OCI-LY3 (cell line): ENCODE measurements around the gene NR2F2.

ENCODE experiments used
- H2AFZ ChIP-seq: fragments of 200-600, 300-600 bp; shearing (Covaris generic); 2 replicates; pipeline ENCODE4 v1.6.0; 2014; ENCODE audit warnings: antibody characterized with exemption, low read depth, low read length
- H3K27ac ChIP-seq: fragments of 200-600, 300-600 bp; sonication (generic); 2 replicates; pipeline ENCODE4 v1.5.1; 2014; ENCODE audit warnings: mild to moderate bottlenecking, low read length, moderate library complexity, mixed read lengths
- H3K27me3 ChIP-seq: fragments of 200-600, 300-600 bp; sonication (generic); 2 replicates; pipeline ENCODE4 v1.6.1; 2014; ENCODE audit warnings: low read depth, low read length, mixed read lengths
- H3K36me3 ChIP-seq: fragments of 200-600, 300-600 bp; sonication (generic); replicated peaks from 2 replicates; pipeline ENCODE3; 2014; ENCODE audit warnings: low read depth, low read length, mixed read lengths
- H3K4me1 ChIP-seq: fragments of 300-600, 200-600 bp; sonication (generic); 2 replicates; pipeline ENCODE4 v1.6.1; 2014; ENCODE audit warnings: low read length, mixed read lengths
- H3K4me2 ChIP-seq: fragments of 200-600, 300-600 bp; sonication (generic); 2 replicates; pipeline ENCODE4 v1.6.1; 2014; ENCODE audit warnings: low read length, mixed read lengths
- H3K4me3 ChIP-seq: fragments of 300-600, 200-600 bp; sonication (generic); 2 replicates; pipeline ENCODE4 v1.5.1; 2014; ENCODE audit warnings: antibody characterized with exemption, mild to moderate bottlenecking, low read length, moderate library complexity
- H3K79me2 ChIP-seq: fragments of 300-600, 200-600 bp; shearing (Covaris generic); 2 replicates; pipeline ENCODE4 v1.6.1; 2014; ENCODE audit warnings: mild to moderate bottlenecking, low read length, mixed read lengths
- H3K9ac ChIP-seq: fragments of 300-600, 200-600 bp; shearing (Covaris generic); 2 replicates; pipeline ENCODE4 v1.6.0; 2014; ENCODE audit warnings: mild to moderate bottlenecking, low read length, moderate library complexity
- H3K9me3 ChIP-seq: fragments of 200-600, 300-600 bp; shearing (Covaris generic); 2 replicates; pipeline ENCODE4 v1.6.1; 2014; ENCODE audit warnings: low read length, mixed read lengths; ENCODE audit not compliant: insufficient read depth
- H4K20me1 ChIP-seq: fragments of 200-600, 300-600 bp; sonication (generic); 2 replicates; pipeline ENCODE4 v1.6.1; 2016; ENCODE audit warnings: low read length, mixed read lengths; ENCODE audit not compliant: insufficient read depth
- EZH2phosphoT487 ChIP-seq: fragments of 200-600 bp; shearing (Covaris generic); IDR thresholded peaks from 2 replicates; pipeline ENCODE4 v1.6.1; 2018; ENCODE audit warnings: antibody characterized with exemption, mixed run types, low read depth
- TF ChIP-seq, protein P1 (sequence below): fragments of 200-600, 300-600 bp; sonication (generic); IDR thresholded peaks from 2 replicates; pipeline ENCODE4 v1.5.1; 2014; ENCODE audit warnings: antibody characterized with exemption, low read length, low read depth

Gene NR2F2

DNA sequence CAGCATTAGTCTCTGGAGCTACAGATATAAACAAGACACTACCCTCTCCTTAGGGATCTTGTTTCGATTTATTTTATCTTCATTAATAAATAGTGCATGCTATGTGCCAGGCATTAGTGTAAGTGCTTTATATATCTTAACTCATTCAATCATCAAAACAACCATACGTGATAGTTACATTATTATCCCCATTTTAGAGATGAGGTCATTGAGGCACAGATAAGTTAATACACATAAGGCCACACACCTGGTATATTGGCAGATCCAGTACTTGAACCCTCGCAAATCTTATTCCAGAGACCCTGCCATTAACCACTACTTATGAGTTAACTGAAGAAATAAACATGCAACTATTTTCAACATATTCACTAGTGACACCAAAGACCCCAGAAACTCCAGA, 25.7 kb upstream of the NR2F2 start:
- Histone ChIP-seq H3K4me3 (no peak overlapping the region), H3K27me3 (0 out of 2 replicates have a peak, but pooled peaks cover 3% of the 10 kb centered on the region), H3K27ac (no peak overlapping the region), H4K20me1 (no peaks in the 10 kb centered on the region), H3K4me2 (no peak overlapping the region), H2AFZ (no peak overlapping the region), H3K79me2 (no peaks in the 10 kb centered on the region), H3K9ac (no peak overlapping the region), H3K9me3 (no peaks in the 10 kb centered on the region), H3K4me1 (no peaks in the 10 kb centered on the region), H3K36me3 (no peaks in the 10 kb centered on the region)
- TF ChIP-seq EZH2phosphoT487: no peak
- TF ChIP-seq, protein P1, sequence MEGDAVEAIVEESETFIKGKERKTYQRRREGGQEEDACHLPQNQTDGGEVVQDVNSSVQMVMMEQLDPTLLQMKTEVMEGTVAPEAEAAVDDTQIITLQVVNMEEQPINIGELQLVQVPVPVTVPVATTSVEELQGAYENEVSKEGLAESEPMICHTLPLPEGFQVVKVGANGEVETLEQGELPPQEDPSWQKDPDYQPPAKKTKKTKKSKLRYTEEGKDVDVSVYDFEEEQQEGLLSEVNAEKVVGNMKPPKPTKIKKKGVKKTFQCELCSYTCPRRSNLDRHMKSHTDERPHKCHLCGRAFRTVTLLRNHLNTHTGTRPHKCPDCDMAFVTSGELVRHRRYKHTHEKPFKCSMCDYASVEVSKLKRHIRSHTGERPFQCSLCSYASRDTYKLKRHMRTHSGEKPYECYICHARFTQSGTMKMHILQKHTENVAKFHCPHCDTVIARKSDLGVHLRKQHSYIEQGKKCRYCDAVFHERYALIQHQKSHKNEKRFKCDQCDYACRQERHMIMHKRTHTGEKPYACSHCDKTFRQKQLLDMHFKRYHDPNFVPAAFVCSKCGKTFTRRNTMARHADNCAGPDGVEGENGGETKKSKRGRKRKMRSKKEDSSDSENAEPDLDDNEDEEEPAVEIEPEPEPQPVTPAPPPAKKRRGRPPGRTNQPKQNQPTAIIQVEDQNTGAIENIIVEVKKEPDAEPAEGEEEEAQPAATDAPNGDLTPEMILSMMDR: no peak

DNA sequence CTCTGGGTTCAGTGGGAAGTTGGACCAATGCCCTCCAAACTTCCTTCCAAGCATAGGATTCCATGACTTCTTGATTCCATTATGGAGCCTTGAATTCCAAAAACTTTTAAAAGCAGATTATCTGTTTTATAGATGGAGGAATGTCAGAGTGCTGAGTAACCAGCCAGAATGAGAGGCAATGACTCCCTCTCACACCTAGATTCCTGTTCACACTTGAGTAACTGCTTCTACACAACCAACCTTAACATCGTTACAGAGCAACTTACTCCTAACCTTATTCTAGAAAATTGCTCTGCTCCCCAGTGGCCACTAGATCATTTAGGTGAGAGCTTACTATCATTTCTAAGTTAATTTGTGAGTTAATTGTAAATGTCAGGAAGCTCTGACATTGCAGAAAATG, 24.2 kb upstream of the NR2F2 start:
- Histone ChIP-seq H3K9ac (no peak overlapping the region), H3K36me3 (no peaks in the 10 kb centered on the region), H3K4me3 (no peak overlapping the region), H3K27me3 (0 out of 2 replicates have a peak, but pooled peaks cover 3% of the 10 kb centered on the region), H2AFZ (no peak overlapping the region), H3K4me2 (no peak overlapping the region), H4K20me1 (no peaks in the 10 kb centered on the region), H3K27ac (no peak overlapping the region), H3K79me2 (no peaks in the 10 kb centered on the region), H3K9me3 (no peaks in the 10 kb centered on the region), H3K4me1 (no peaks in the 10 kb centered on the region)
- no peak for TF ChIP-seq EZH2phosphoT487
- TF ChIP-seq, protein P1: no peak

- H3K4me3 ChIP-seq: no peak overlapping the region
- no peak for TF ChIP-seq EZH2phosphoT487
- TF ChIP-seq, protein P1: no peak
- no peaks in the 10 kb centered on the region for H3K27me3 ChIP-seq
- no peak overlapping the region for H3K9ac ChIP-seq
- H3K79me2 ChIP-seq: no peaks in the 10 kb centered on the region
- no peak overlapping the region for H2AFZ ChIP-seq
- no peak overlapping the region for H3K27ac ChIP-seq
- no peaks in the 10 kb centered on the region for H4K20me1 ChIP-seq
- H3K4me1 ChIP-seq: no peaks in the 10 kb centered on the region
- H3K4me2 ChIP-seq: no peak overlapping the region
- no peaks in the 10 kb centered on the region for H3K9me3 ChIP-seq
- H3K36me3 ChIP-seq: no peaks in the 10 kb centered on the region
Measured at GRCh38 chr15:96307856-96308394, 22.6 kb upstream of the NR2F2 start.

DNA sequence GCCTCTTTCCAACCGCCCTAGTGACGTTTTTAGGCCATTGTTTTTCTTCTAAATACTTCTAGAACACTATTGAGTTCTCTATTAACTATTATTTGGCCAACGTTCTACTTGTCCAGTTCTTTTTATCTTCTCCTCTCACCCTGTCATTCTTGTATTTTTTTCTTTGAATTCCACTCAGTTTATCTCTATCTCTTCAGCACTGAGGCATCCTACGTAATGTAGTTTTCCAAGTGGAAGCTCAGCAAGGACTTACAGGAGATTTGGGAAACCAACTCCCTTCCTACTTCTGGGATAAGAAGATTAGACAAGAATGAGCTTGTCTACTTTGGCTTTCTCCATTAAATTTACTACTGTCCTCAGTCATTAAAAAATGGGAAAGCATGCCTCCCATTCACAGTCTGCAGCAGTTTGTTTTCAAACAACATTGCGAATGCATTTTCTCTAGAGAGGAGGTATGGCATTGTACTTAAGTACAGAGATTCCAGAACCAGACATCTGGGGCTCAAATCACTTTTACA, 21.3 kb upstream of the NR2F2 start:
- no peaks in the 10 kb centered on the region for H3K36me3 ChIP-seq

More for the DNA sequence above, 21.3 kb upstream of the NR2F2 start:
- no peak overlapping the region for H3K27ac ChIP-seq
- no peak overlapping the region for H3K4me3 ChIP-seq
- no peaks in the 10 kb centered on the region for H3K79me2 ChIP-seq
- no peaks in the 10 kb centered on the region for H4K20me1 ChIP-seq
- no peaks in the 10 kb centered on the region for H3K9me3 ChIP-seq
- H3K4me2 ChIP-seq: no peak overlapping the region
- H3K9ac ChIP-seq: no peak overlapping the region
- no peaks in the 10 kb centered on the region for H3K27me3 ChIP-seq
- no peak for TF ChIP-seq EZH2phosphoT487
- TF ChIP-seq, protein P1: no peak
- no peaks in the 10 kb centered on the region for H3K4me1 ChIP-seq
- no peak overlapping the region for H2AFZ ChIP-seq
